Keratinocyte (primary cell): Measurements from ENCODE around the gene TSHZ1.

Experiments
- CTCF ChIP-seq, 3 experiments: IDR thresholded peaks in 1 of 3; conservative IDR thresholded peaks in 1 of 3; optimal IDR thresholded peaks in 1 of 3; 2 replicates in 2 of 3; 3 replicates in 1 of 3; pipeline versions ENCODE3 to v1.5.1; 2011; ENCODE audit warnings: low read length in 3 of 3, mild to moderate bottlenecking in 3 of 3, moderate library complexity in 2 of 3, control low read depth in 1 of 3, inconsistent platforms in 1 of 3; ENCODE audit not compliant: insufficient read depth in 2 of 3; ENCODE audit errors: extremely low read depth in 1 of 3
- EZH2 ChIP-seq: IDR thresholded peaks from one replicate; pipeline ENCODE4 v1.6.1; 2012; ENCODE audit warnings: inconsistent platforms, mild to moderate bottlenecking, low read length, moderate library complexity

GRCh38 chr18:75264926-75265597, 54.5 kb downstream of the TSHZ1 start:
- TF ChIP-seq CTCF (optimal IDR thresholded peaks at IDR 0.05 in 1 of 3, IDR thresholded peaks at IDR 0.05 in 1 of 3, conservative IDR thresholded peaks at IDR 0.05 in 1 of 3; ENCODE audit: extremely low read depth in 1 of 3, insufficient read depth in 2 of 3, low read length in 3 of 3) (no peak), EZH2 (no peak)
